ENCODE results near the gene MSRB1.

DNA sequence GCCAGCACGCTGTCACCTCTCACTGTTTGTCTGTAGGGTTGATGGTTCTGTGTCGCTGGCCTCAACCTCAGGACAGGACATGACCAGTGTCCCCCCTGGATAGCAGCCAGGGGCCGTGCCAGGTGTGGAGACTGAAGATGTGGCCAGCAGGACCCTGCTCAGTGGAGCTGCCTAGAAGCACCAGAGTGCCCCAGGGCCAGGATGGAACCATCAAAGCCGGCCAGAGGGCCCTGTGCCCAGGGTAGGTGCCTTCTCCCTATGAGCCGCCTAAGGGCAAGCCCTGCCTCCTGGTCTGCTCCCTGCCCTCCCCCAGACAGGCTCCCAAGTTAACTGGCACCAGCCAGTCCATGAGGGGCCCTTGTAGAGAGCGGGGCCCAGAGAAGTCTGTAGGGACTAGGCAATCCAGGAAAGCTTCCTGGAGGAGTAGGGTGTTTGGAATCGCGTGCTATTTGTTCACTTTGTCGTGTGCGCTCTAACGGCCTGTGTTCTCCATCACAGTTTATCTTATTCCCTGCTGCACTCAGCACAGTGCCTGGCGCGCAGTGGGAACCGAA lies 15.8 kb upstream of the MSRB1 start:
- TF ChIP-seq, protein P1, sequence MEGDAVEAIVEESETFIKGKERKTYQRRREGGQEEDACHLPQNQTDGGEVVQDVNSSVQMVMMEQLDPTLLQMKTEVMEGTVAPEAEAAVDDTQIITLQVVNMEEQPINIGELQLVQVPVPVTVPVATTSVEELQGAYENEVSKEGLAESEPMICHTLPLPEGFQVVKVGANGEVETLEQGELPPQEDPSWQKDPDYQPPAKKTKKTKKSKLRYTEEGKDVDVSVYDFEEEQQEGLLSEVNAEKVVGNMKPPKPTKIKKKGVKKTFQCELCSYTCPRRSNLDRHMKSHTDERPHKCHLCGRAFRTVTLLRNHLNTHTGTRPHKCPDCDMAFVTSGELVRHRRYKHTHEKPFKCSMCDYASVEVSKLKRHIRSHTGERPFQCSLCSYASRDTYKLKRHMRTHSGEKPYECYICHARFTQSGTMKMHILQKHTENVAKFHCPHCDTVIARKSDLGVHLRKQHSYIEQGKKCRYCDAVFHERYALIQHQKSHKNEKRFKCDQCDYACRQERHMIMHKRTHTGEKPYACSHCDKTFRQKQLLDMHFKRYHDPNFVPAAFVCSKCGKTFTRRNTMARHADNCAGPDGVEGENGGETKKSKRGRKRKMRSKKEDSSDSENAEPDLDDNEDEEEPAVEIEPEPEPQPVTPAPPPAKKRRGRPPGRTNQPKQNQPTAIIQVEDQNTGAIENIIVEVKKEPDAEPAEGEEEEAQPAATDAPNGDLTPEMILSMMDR (conservative IDR thresholded peaks at IDR 0.05 in 1 of 2, IDR thresholded peaks at IDR 0.05 in 1 of 2; ENCODE audit: low read depth in 1 of 2, low read length in 2 of 2): no peak
- no peak for TF ChIP-seq EZH2 (IDR thresholded peaks at IDR 0.05; ENCODE audit: low read length, missing control alignments)
